ENCODE results near the gene PMF1. TPM values are rescaled to one million over a fixed set of nuclear protein-coding genes. Genes with fewer than 3 reads are reported as not detected.
"Not testable (repeated sequence)": the region's sequence is repeated elsewhere in the genome, so short reads cannot be mapped to it uniquely, and the experiment has no call there.

The PMF1 gene
- total and polyA plus RNA-seq, 4 donors, result 32.6 to 70.6 (median 59.8) TPM

GRCh38 chr1:156180471-156180870, 32.3 kb upstream of the PMF1 start:
- Histone ChIP-seq H3K4me3 (ENCODE audit: low read depth, low read length) (no peak overlapping the region), H3K4me1 (ENCODE audit: control insufficient read depth, insufficient read depth, low read length) (no peaks in the 10 kb centered on the region), H3K27me3 (ENCODE audit: control insufficient read depth, insufficient read depth, low read length) (no peaks in the 10 kb centered on the region), H3K36me3 (ENCODE audit: control insufficient read depth, insufficient read depth, low read length) (peaks cover 24% of the 10 kb centered on the region), H3K9me3 (ENCODE audit: control insufficient read depth, insufficient read depth, low read length) (no peaks in the 10 kb centered on the region), H3K27ac (ENCODE audit: low read depth, low read length) (no peak overlapping the region)
- DNase-seq (ENCODE audit: low read depth in 4 of 6, low spot score in 6 of 6), result no peak
- WGBS (ENCODE audit: insufficient coverage), result 100% methylated on average over 1 of the region's 3 CpGs

GRCh38 chr1:156181391-156181924, 31.3 kb upstream of the PMF1 start:
- peaks cover 15% of the 10 kb centered on the region for H3K36me3 ChIP-seq (ENCODE audit: control insufficient read depth, insufficient read depth, low read length)
- not testable (repeated sequence) for H3K27ac ChIP-seq (ENCODE audit: low read depth, low read length); H3K27me3 ChIP-seq (ENCODE audit: control insufficient read depth, insufficient read depth, low read length); H3K9me3 ChIP-seq (ENCODE audit: control insufficient read depth, insufficient read depth, low read length); H3K4me1 ChIP-seq (ENCODE audit: control insufficient read depth, insufficient read depth, low read length); DNase-seq (ENCODE audit: low read depth in 4 of 6, low spot score in 6 of 6); H3K4me3 ChIP-seq (ENCODE audit: low read depth, low read length)
- WGBS (ENCODE audit: insufficient coverage), result no CpG with 5 or more reads among the region's 8 CpGs

GRCh38 chr1:156182010-156182779, 30.6 kb upstream of the PMF1 start:
- not testable (repeated sequence) for DNase-seq (ENCODE audit: low read depth in 4 of 6, low spot score in 6 of 6); H3K9me3 ChIP-seq (ENCODE audit: control insufficient read depth, insufficient read depth, low read length); H3K4me1 ChIP-seq (ENCODE audit: control insufficient read depth, insufficient read depth, low read length); H3K36me3 ChIP-seq (ENCODE audit: control insufficient read depth, insufficient read depth, low read length); H3K27ac ChIP-seq (ENCODE audit: low read depth, low read length); H3K27me3 ChIP-seq (ENCODE audit: control insufficient read depth, insufficient read depth, low read length); H3K4me3 ChIP-seq (ENCODE audit: low read depth, low read length)
- WGBS (ENCODE audit: insufficient coverage), result 17% methylated on average over 2 of the region's 12 CpGs

DNA sequence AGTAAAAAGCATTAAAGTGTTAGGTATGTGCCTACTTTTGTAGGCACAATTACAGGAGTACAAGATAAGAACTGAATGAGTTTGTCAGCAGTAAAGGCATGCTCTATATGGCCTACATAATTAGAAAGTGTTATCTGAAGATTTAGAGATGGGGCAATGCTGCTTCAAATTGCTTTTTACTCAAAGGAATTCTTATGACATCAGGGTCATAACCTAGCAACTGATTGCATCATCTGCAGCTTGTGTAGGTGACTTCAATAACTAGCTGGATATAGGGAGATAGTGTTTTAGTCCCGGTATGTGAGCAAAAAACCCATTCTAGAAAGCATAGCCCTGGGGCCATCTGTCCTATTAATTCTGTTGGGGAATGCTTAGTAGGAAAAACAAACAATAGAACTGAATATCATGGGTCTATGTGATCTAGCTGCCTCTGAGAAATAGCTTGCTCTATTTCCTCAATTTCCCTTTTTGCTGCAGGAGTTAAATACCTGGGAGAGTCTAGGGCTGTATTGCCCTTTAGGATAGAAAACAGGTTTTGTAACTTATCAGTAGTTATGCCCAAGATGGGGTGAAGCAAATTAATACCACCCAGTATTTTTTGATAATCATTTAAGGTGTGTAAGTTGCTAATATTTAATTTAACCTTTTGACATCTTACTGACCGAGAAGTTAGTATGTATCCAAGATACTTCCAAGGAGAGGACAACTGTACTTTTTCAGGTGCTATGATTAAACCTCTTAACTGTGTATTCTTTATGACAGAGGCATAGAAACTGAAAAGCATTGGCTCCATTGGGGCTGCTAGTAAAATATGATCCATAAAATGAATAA, 26.2 kb upstream of the PMF1 start:
- H3K4me1 ChIP-seq (ENCODE audit: control insufficient read depth, insufficient read depth, low read length); H3K27me3 ChIP-seq (ENCODE audit: control insufficient read depth, insufficient read depth, low read length); H3K27ac ChIP-seq (ENCODE audit: low read depth, low read length); H3K4me3 ChIP-seq (ENCODE audit: low read depth, low read length); H3K36me3 ChIP-seq (ENCODE audit: control insufficient read depth, insufficient read depth, low read length); H3K9me3 ChIP-seq (ENCODE audit: control insufficient read depth, insufficient read depth, low read length); DNase-seq (ENCODE audit: low read depth in 4 of 6, low spot score in 6 of 6): not testable (repeated sequence)
- WGBS (ENCODE audit: insufficient coverage), result no CpG with 5 or more reads among the region's 2 CpGs

- WGBS (ENCODE audit: insufficient coverage), result no CpG with 5 or more reads among the region's 4 CpGs
- not testable (repeated sequence) for H3K36me3 ChIP-seq (ENCODE audit: control insufficient read depth, insufficient read depth, low read length); DNase-seq (ENCODE audit: low read depth in 4 of 6, low spot score in 6 of 6); H3K27me3 ChIP-seq (ENCODE audit: control insufficient read depth, insufficient read depth, low read length); H3K27ac ChIP-seq (ENCODE audit: low read depth, low read length); H3K9me3 ChIP-seq (ENCODE audit: control insufficient read depth, insufficient read depth, low read length); H3K4me3 ChIP-seq (ENCODE audit: low read depth, low read length)
- H3K4me1 ChIP-seq (ENCODE audit: control insufficient read depth, insufficient read depth, low read length), result peaks cover 21% of the 10 kb centered on the region
Observed at GRCh38 chr1:156190265-156190664, 22.5 kb upstream of the PMF1 start.

DNA sequence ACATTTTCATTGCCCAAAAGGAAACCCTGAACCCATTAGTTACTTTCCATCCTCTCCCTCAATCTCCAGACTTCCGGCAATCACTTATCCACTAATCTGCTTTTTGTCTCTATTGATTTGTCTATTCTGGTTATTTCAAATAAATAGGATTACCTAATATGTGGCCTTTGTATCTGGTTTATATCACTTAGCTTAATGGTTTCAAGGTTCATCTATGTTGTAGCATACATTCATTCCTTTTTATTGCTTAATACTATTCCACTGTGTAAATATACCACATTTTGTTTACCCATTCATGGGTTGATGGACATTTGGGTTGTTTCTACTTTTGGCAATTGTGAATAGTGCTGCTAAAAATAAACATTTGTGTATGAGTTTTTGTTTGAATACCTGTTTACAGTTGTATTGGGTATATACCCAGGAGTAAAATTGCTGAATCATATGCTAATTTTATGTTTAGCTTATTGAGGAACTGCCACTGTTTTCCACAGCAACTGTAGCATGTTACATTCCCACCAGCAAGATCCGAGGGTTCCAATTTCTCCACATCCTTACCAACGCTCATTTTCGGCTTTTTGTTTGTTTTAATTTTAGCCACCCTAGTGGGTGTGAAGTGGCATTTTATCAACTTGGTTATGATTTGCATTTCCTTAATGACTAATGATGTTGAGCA, 21.4 kb upstream of the PMF1 start:
- no peak for DNase-seq (ENCODE audit: low read depth in 4 of 6, low spot score in 6 of 6)
- Histone ChIP-seq H3K9me3 (ENCODE audit: control insufficient read depth, insufficient read depth, low read length) (no peaks in the 10 kb centered on the region), H3K27me3 (ENCODE audit: control insufficient read depth, insufficient read depth, low read length) (no peaks in the 10 kb centered on the region), H3K27ac (ENCODE audit: low read depth, low read length) (no peak overlapping the region), H3K36me3 (ENCODE audit: control insufficient read depth, insufficient read depth, low read length) (peaks cover 8% of the 10 kb centered on the region), H3K4me3 (ENCODE audit: low read depth, low read length) (no peak overlapping the region), H3K4me1 (ENCODE audit: control insufficient read depth, insufficient read depth, low read length) (peaks cover 24% of the 10 kb centered on the region)
- WGBS (ENCODE audit: insufficient coverage), result no CpG with 5 or more reads among the region's 4 CpGs

GRCh38 chr1:156193208-156193487, 19.7 kb upstream of the PMF1 start:
- Histone ChIP-seq H3K4me1 (ENCODE audit: control insufficient read depth, insufficient read depth, low read length) (peaks cover 25% of the 10 kb centered on the region), H3K27ac (ENCODE audit: low read depth, low read length) (peak overlapping the region; percentile 90), H3K27me3 (ENCODE audit: control insufficient read depth, insufficient read depth, low read length) (no peaks in the 10 kb centered on the region), H3K36me3 (ENCODE audit: control insufficient read depth, insufficient read depth, low read length) (peaks cover 17% of the 10 kb centered on the region), H3K4me3 (ENCODE audit: low read depth, low read length) (peak overlapping the region; percentile 98), H3K9me3 (ENCODE audit: control insufficient read depth, insufficient read depth, low read length) (no peaks in the 10 kb centered on the region)
- 50% methylated on average over 4 of the region's 7 CpGs for WGBS (ENCODE audit: insufficient coverage)
- no peak for DNase-seq (ENCODE audit: low read depth in 4 of 6, low spot score in 6 of 6)

GRCh38 chr1:156193488-156194299, 19.1 kb upstream of the PMF1 start, which contains the start of gene SLC25A44:
SLC25A44 (plus strand) TSS chr1:156194104; CDS start chr1:156199848, 5,744 bp downstream.
- H3K27me3 ChIP-seq (ENCODE audit: control insufficient read depth, insufficient read depth, low read length), result no peaks in the 10 kb centered on the region
- peaks cover 17% of the 10 kb centered on the region for H3K36me3 ChIP-seq (ENCODE audit: control insufficient read depth, insufficient read depth, low read length)
- peak; percentile 98 to 100 (median 99) for DNase-seq (ENCODE audit: low read depth in 4 of 6, low spot score in 6 of 6)
- H3K9me3 ChIP-seq (ENCODE audit: control insufficient read depth, insufficient read depth, low read length), result no peaks in the 10 kb centered on the region
- peak within 1 kb of the TSS; percentile 90 for H3K27ac ChIP-seq (ENCODE audit: low read depth, low read length)
- peak within 1 kb of the TSS; percentile 98 for H3K4me3 ChIP-seq (ENCODE audit: low read depth, low read length)
- whole genome bisulfite sequencing (ENCODE audit: insufficient coverage), result under 1% methylated on average over 52 of the region's 59 CpGs
- H3K4me1 ChIP-seq (ENCODE audit: control insufficient read depth, insufficient read depth, low read length), result peaks cover 25% of the 10 kb centered on the region

DNA sequence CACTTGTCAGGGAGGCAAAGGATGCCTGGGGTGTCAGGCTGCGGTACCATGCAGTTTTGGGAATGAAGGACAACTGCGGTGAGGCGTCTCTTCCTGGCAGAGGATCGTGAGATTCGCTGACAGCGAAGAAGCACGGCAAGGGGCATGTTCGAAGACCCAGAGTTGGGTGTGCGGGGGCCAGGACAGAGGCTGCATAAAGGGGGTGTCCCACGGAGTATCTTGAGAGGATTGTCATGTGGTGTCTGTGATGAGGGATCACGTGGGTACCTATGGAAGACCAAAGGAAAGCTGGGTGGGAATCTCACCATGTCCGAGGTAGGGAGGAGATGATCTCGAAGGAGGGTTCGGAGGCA, 18.5 kb upstream of the PMF1 start:
- Histone ChIP-seq H3K9me3 (ENCODE audit: control insufficient read depth, insufficient read depth, low read length) (no peaks in the 10 kb centered on the region), H3K36me3 (ENCODE audit: control insufficient read depth, insufficient read depth, low read length) (peaks cover 18% of the 10 kb centered on the region), H3K27ac (ENCODE audit: low read depth, low read length) (peak overlapping the region; percentile 90), H3K27me3 (ENCODE audit: control insufficient read depth, insufficient read depth, low read length) (no peaks in the 10 kb centered on the region), H3K4me1 (ENCODE audit: control insufficient read depth, insufficient read depth, low read length) (peaks cover 25% of the 10 kb centered on the region), H3K4me3 (ENCODE audit: low read depth, low read length) (peak overlapping the region; percentile 98)
- DNase-seq (ENCODE audit: low read depth in 4 of 6, low spot score in 6 of 6), result peak in 1 of 6 donors; percentile 59
- WGBS (ENCODE audit: insufficient coverage), result 13% methylated on average over 14 of the region's 14 CpGs
